Calu3 (cell line): ENCODE measurements around the gene MAPKAPK3. TPM values are rescaled to one million over a fixed set of nuclear protein-coding genes. Genes with fewer than 3 reads are reported as not detected.

ENCODE experiments used
- Bru-seq: library from RNA; stranded (reverse); fragments of 400-500 nt; gene quantifications from one replicate; lab custom pipeline; 2021; lab: Mats Ljungman, UMichigan
- BruChase-seq, 2 experiments: library from RNA; stranded (reverse); fragments of 400-500 nt; gene quantifications; one replicate each; lab custom pipeline; 2021; lab: Mats Ljungman, UMichigan
- BruUV-seq: library from RNA; stranded (reverse); fragments of 400-500 nt; replicated peaks from 2 replicates; lab custom pipeline; 2021; lab: Mats Ljungman, UMichigan
- CTCF ChIA-PET: fragments of 300-600 bp; sonication (Branson Sonifier 250); formaldehyde crosslinking; loops from one replicate; lab custom pipeline; 2022; ENCODE audit warnings: antibody characterized with exemption; lab: Charles Lee
- DNase-seq: peaks from one replicate; pipeline ENCODE4 v3.0.0; 2022
- H3K27ac Mint-ChIP-seq: one replicate; pipeline ENCODE4 v1.8.0; 2022; ENCODE audit warnings: mixed read lengths; ENCODE audit not compliant: unreplicated experiment
- H3K27me3 Mint-ChIP-seq: one replicate; pipeline ENCODE4 v1.8.0; 2022; ENCODE audit warnings: mixed read lengths; ENCODE audit not compliant: unreplicated experiment
- H3K36me3 Mint-ChIP-seq: one replicate; pipeline ENCODE4 v1.8.0; 2022; ENCODE audit warnings: mild to moderate bottlenecking, moderate library complexity, mixed read lengths; ENCODE audit not compliant: insufficient read depth, unreplicated experiment
- H3K4me1 Mint-ChIP-seq: one replicate; pipeline ENCODE4 v1.8.0; 2022; ENCODE audit warnings: mild to moderate bottlenecking, low read depth, mixed read lengths; ENCODE audit not compliant: unreplicated experiment
- H3K4me3 Mint-ChIP-seq: one replicate; pipeline ENCODE4 v1.8.0; 2022; ENCODE audit warnings: mild to moderate bottlenecking, low read depth, moderate library complexity, mixed read lengths; ENCODE audit not compliant: unreplicated experiment
- H3K9me3 Mint-ChIP-seq: one replicate; pipeline ENCODE4 v1.8.0; 2022; ENCODE audit warnings: low read depth, mixed read lengths; ENCODE audit not compliant: unreplicated experiment
- intact Hi-C: fragments of 100-400 bp; cut with micrococcal nuclease; formaldehyde crosslinking; loops from one replicate; pipeline ENCODE4 v1.10.0; 2022; ENCODE audit not compliant: unreplicated experiment
- long read RNA-seq: library from polyadenylated mRNA; stranded (forward); transcript quantifications from one replicate; pipeline ENCODE4 v2.0.0, GENCODE V29; 2022
- total RNA-seq: library from RNA; stranded (reverse); gene quantifications from 2 replicates; pipeline ENCODE4 v1.2.3, GENCODE V29; 2022
- TF ChIP-seq, protein P1 (sequence below): fragments of 200-600 bp; IDR thresholded peaks from one replicate; pipeline ENCODE4 v1.8.0; 2022; ENCODE audit warnings: antibody characterized with exemption; ENCODE audit not compliant: unreplicated experiment

MAPKAPK3 gene
- total RNA-seq (40.6 and 44.6 TPM in 2 replicates), Bru-seq, nascent RNA (percentile 60 among the genes with signal in this experiment), BruChase-seq, experiment 1, labeled RNA remaining after a 6-hour chase (percentile 62 among the genes with signal in this experiment), BruChase-seq, experiment 2, labeled RNA remaining after a 2-hour chase (percentile 57 among the genes with signal in this experiment)
- long read RNA-seq, transcript MAPKAPK3-201 (11 exons, 2,500 nt): major isoform, 29 of 54 reads
- long read RNA-seq, transcript MAPKAPK3-208 (11 exons, 2,563 nt): minor isoform, 6 of 54 reads
- long read RNA-seq, partial matches to known transcripts: 7 of 54 reads
- long read RNA-seq, other reads (novel, unspliced or antisense): 12 of 54 reads

GRCh38 chr3:50617096-50617791 lies at the start of gene MAPKAPK3:
Gene MAPKAPK3, plus strand, starts transcription at chr3:50617151. Its CDS starts 415 bp downstream, at chr3:50617566.
- no TSS peak for BruUV-seq
- peak within 1 kb of the TSS; percentile 37 for H3K27ac Mint-ChIP-seq
- H3K27me3 Mint-ChIP-seq: peaks cover 8% of the 10 kb centered on the region
- TF ChIP-seq, protein P1, sequence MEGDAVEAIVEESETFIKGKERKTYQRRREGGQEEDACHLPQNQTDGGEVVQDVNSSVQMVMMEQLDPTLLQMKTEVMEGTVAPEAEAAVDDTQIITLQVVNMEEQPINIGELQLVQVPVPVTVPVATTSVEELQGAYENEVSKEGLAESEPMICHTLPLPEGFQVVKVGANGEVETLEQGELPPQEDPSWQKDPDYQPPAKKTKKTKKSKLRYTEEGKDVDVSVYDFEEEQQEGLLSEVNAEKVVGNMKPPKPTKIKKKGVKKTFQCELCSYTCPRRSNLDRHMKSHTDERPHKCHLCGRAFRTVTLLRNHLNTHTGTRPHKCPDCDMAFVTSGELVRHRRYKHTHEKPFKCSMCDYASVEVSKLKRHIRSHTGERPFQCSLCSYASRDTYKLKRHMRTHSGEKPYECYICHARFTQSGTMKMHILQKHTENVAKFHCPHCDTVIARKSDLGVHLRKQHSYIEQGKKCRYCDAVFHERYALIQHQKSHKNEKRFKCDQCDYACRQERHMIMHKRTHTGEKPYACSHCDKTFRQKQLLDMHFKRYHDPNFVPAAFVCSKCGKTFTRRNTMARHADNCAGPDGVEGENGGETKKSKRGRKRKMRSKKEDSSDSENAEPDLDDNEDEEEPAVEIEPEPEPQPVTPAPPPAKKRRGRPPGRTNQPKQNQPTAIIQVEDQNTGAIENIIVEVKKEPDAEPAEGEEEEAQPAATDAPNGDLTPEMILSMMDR: no peak
- peak within 1 kb of the TSS; percentile 95 for H3K4me3 Mint-ChIP-seq
- no peaks in the 10 kb centered on the region for H3K9me3 Mint-ChIP-seq
- intact Hi-C loops: loop anchor here (2.0 to 5.0 kb wide), 3 partner anchors 268 to 770 kb away; partner anchors contain the start of gene MANF
- peak; percentile 37 for DNase-seq
- CTCF ChIA-PET: interaction anchor here (1.1 to 2.0 kb wide), 11 partner anchors 10 to 882 kb away, joined by 3 to 56 read pairs (median 6); partner anchors contain the start of genes DCAF1 and HEMK1
- H3K4me1 Mint-ChIP-seq: peaks cover 36% of the 10 kb centered on the region
- H3K36me3 Mint-ChIP-seq: peaks cover 28% of the 10 kb centered on the region

- Mint-ChIP-seq H3K4me3 (peak within 1 kb of the TSS; percentile 86), H3K27ac (peak within 1 kb of the TSS; percentile 59), H3K4me1 (peaks cover 18% of the 10 kb centered on the region), H3K9me3 (no peaks in the 10 kb centered on the region), H3K36me3 (peaks cover 34% of the 10 kb centered on the region), H3K27me3 (peaks cover 40% of the 10 kb centered on the region)
- intact Hi-C loops: no loop called here
- peak; percentile 89 for DNase-seq
- no TSS peak for BruUV-seq
- TF ChIP-seq, protein P1: no peak
- CTCF ChIA-PET: interaction anchor here (0.6 kb wide), 1 partner anchor 186 kb away, joined by 4 read pairs; no protein-coding TSS in a partner anchor
These were observed 49.4 kb upstream of the MAPKAPK3 start, which contains the start of gene C3orf18 for GRCh38 chr3:50567386-50568167. Gene C3orf18, minus strand, starts transcription at chr3:50567747. Its CDS starts 2,048 bp downstream, at chr3:50565699.

GRCh38 chr3:50568947-50569749 lies 47.8 kb upstream of the MAPKAPK3 start, which contains the start of gene HEMK1:
Gene HEMK1, plus strand, starts transcription at chr3:50569522. Its CDS starts 1,583 bp downstream, at chr3:50571105.
- BruUV-seq: no TSS peak
- intact Hi-C loops: no loop called here
- Mint-ChIP-seq H3K9me3 (no peaks in the 10 kb centered on the region), H3K4me3 (peak within 1 kb of the TSS; percentile 86), H3K36me3 (peaks cover 34% of the 10 kb centered on the region), H3K4me1 (peaks cover 18% of the 10 kb centered on the region), H3K27me3 (peaks cover 37% of the 10 kb centered on the region), H3K27ac (peak within 1 kb of the TSS; percentile 58)
- peak; percentile 98 for DNase-seq
- CTCF ChIA-PET: interaction anchor here (0.6 to 2.4 kb wide), 4 partner anchors 27 to 931 kb away, joined by 7 to 14 read pairs (median 8); partner anchors contain the start of genes CISH and MAPKAPK3
- TF ChIP-seq, protein P1: no peak
